IMR-90 (cell line): Measurements from ENCODE around the gene MED19. TPM values are rescaled to one million over a fixed set of nuclear protein-coding genes. Genes with fewer than 3 reads are reported as not detected.

Experiments used
- ATAC-seq: fragments of 200-7000 bp; cut with Tn5 transposase; 2 replicates; pipeline ENCODE4 v1.9.1; 2020; ENCODE audit warnings: low read depth, mild to moderate bottlenecking, moderate library complexity
- BruUV-seq: library from RNA; stranded (reverse); fragments of 400-500 nt; replicated peaks from 2 replicates; lab custom pipeline; 2021; lab: Mats Ljungman, UMichigan
- CTCF ChIA-PET: fragments of 300-600 bp; formaldehyde crosslinking; extraction: SDS; loops from one replicate; lab custom pipeline; 2021; ENCODE audit warnings: antibody characterized with exemption; lab: Yijun Ruan, JAX
- POLR2A ChIA-PET: fragments of 300-600 bp; sonication (Branson Sonifier 250); formaldehyde crosslinking; loops from one replicate; lab custom pipeline; 2022; ENCODE audit warnings: antibody characterized with exemption; ENCODE audit not compliant: unreplicated experiment; lab: Charles Lee
- DNase-seq: peaks from one replicate; pipeline ENCODE4 v3.0.0; 2013
- H2AFZ ChIP-seq: replicated peaks from 2 replicates; pipeline ENCODE3; 2013; ENCODE audit warnings: low read length, mild to moderate bottlenecking; ENCODE audit not compliant: poor library complexity
- H2AK5ac ChIP-seq: 2 replicates; pipeline ENCODE4 v1.6.1; 2013; ENCODE audit warnings: low read depth, low read length, inconsistent platforms
- H2AK9ac ChIP-seq: replicated peaks from 2 replicates; pipeline ENCODE3; 2013; ENCODE audit warnings: mild to moderate bottlenecking, low read depth, low read length, moderate library complexity; ENCODE audit not compliant: poor library complexity
- H2BK120ac ChIP-seq: 2 replicates; pipeline ENCODE4 v1.6.1; 2013; ENCODE audit warnings: low read depth, low read length, inconsistent platforms
- H2BK15ac ChIP-seq: 3 replicates; pipeline ENCODE4 v1.6.1; 2013; ENCODE audit warnings: low read depth, low read length, inconsistent platforms
- H2BK20ac ChIP-seq: 2 replicates; pipeline ENCODE4 v1.6.1; 2013; ENCODE audit warnings: low read depth, mild to moderate bottlenecking, inconsistent platforms, low read length, moderate library complexity
- H2BK5ac ChIP-seq: 2 replicates; pipeline ENCODE4 v1.6.1; 2013; ENCODE audit warnings: mild to moderate bottlenecking, low read depth, low read length, inconsistent platforms; ENCODE audit not compliant: poor library complexity, severe bottlenecking
- H3K14ac ChIP-seq: replicated peaks from 2 replicates; pipeline ENCODE4 v1.6.1; 2013; ENCODE audit warnings: low read depth, low read length, inconsistent platforms
- H3K18ac ChIP-seq: 2 replicates; pipeline ENCODE4 v1.6.1; 2013; ENCODE audit warnings: low read depth, low read length, control low read depth
- H3K23ac ChIP-seq: 2 replicates; pipeline ENCODE4 v1.6.1; 2013; ENCODE audit warnings: low read depth, low read length, inconsistent platforms
- H3K27ac ChIP-seq: 2 replicates; pipeline ENCODE4 v1.5.1; 2013; ENCODE audit warnings: mild to moderate bottlenecking, control low read depth, low read length; ENCODE audit not compliant: insufficient read depth
- H3K27me3 ChIP-seq: 2 replicates; pipeline ENCODE4 v1.6.1; 2013; ENCODE audit warnings: low read length; ENCODE audit not compliant: control insufficient read depth, insufficient read depth
- H3K36me3 ChIP-seq: 2 replicates; pipeline ENCODE4 v1.6.1; 2013; ENCODE audit warnings: low read length, mixed read lengths; ENCODE audit not compliant: control insufficient read depth, insufficient read depth
- H3K4ac ChIP-seq: 2 replicates; pipeline ENCODE4 v1.6.1; 2013; ENCODE audit warnings: low read depth, low read length, inconsistent platforms
- H3K4me1 ChIP-seq: 2 replicates; pipeline ENCODE4 v1.6.1; 2013; ENCODE audit warnings: low read length, mixed read lengths; ENCODE audit not compliant: control insufficient read depth, insufficient read depth
- H3K4me2 ChIP-seq: 2 replicates; pipeline ENCODE4 v1.6.1; 2013; ENCODE audit warnings: low read depth, mild to moderate bottlenecking, control low read depth, low read length, moderate library complexity
- H3K4me3 ChIP-seq: 2 replicates; pipeline ENCODE4 v1.5.1; 2013; ENCODE audit warnings: low read depth, mild to moderate bottlenecking, control low read depth, low read length, moderate library complexity; ENCODE audit not compliant: insufficient read depth
- H3K56ac ChIP-seq: 2 replicates; pipeline ENCODE4 v1.6.1; 2013; ENCODE audit warnings: low read length, inconsistent platforms; ENCODE audit not compliant: insufficient read depth; ENCODE audit errors: extremely low read depth
- H3K79me1 ChIP-seq, 2 experiments: 2 replicates each; pipeline ENCODE4 v1.6.1; 2013; ENCODE audit warnings: low read length in 2 of 2, inconsistent platforms in 1 of 2, low read depth in 1 of 2
- H3K9ac ChIP-seq: 2 replicates; pipeline ENCODE4 v1.6.1; 2013; ENCODE audit warnings: low read depth, low read length, control low read depth
- H3K9me1 ChIP-seq: 2 replicates; pipeline ENCODE4 v1.6.1; 2013; ENCODE audit warnings: low read length, inconsistent platforms; ENCODE audit not compliant: insufficient read depth
- H3K9me3 ChIP-seq: 2 replicates; pipeline ENCODE4 v1.6.1; 2013; ENCODE audit warnings: low read length; ENCODE audit not compliant: control insufficient read depth, insufficient read depth
- H4K20me1 ChIP-seq: 2 replicates; pipeline ENCODE4 v1.6.1; 2013; ENCODE audit warnings: low read length, inconsistent platforms; ENCODE audit not compliant: insufficient read depth
- H4K5ac ChIP-seq: 2 replicates; pipeline ENCODE4 v1.6.1; 2013; ENCODE audit warnings: mild to moderate bottlenecking, low read depth, low read length, control low read depth
- H4K8ac ChIP-seq, 2 experiments: 2 replicates each; pipeline ENCODE4 v1.6.1; 2013; ENCODE audit warnings: low read depth in 2 of 2, low read length in 2 of 2, control low read depth in 1 of 2, inconsistent platforms in 1 of 2
- H4K91ac ChIP-seq: 2 replicates; pipeline ENCODE4 v1.6.1; 2013; ENCODE audit warnings: low read depth, low read length, inconsistent platforms; ENCODE audit not compliant: insufficient read depth
- FOS ChIP-seq: fragments of 150-350 bp; IDR thresholded peaks from 2 replicates; pipeline ENCODE4 v1.6.1; 2016; ENCODE audit warnings: low read depth, low read length
- MAZ ChIP-seq: IDR thresholded peaks from 2 replicates; pipeline ENCODE4 v1.6.1; 2012; ENCODE audit warnings: low read depth, mild to moderate bottlenecking, low read length, improper control_type of control experiment, moderate library complexity, borderline replicate concordance
- NFE2L2 ChIP-seq: fragments of 150-350 bp; IDR thresholded peaks from 2 replicates; pipeline ENCODE4 v1.6.1; 2016; ENCODE audit warnings: low read depth, mild to moderate bottlenecking, low read length
- dilution Hi-C: fragments of 300-500 bp; cut with HindIII; formaldehyde crosslinking; loops from one replicate; pipeline ENCODE4 v1.14.3; 2018; ENCODE audit warnings: low sequenced_read_pairs; ENCODE audit not compliant: unreplicated experiment
- in situ Hi-C: fragments of 300-500 bp; cut with MboI; formaldehyde crosslinking; loops from 3 replicates; pipeline ENCODE4 v1.14.3; 2019; ENCODE audit warnings: low sequenced_read_pairs, inconsistent platforms, mixed read lengths
- intact Hi-C: fragments of 100-400 bp; cut with micrococcal nuclease; formaldehyde crosslinking; loops from 2 replicates; pipeline ENCODE4 v1.10.0; 2022
- polyA plus RNA-seq, 3 experiments: library from polyadenylated mRNA; depleted of rRNA; stranded (reverse); fragments of >200 nt; gene quantifications; 2 replicates each; pipeline ENCODE4 v1.2.3, GENCODE V29; 2012; ENCODE audit warnings: low replicate concordance in 1 of 3
- total RNA-seq: library from RNA; depleted of rRNA; stranded (reverse); fragments of >200 nt; gene quantifications from 2 replicates; pipeline ENCODE4 v1.2.3, GENCODE V29; 2012
- TF ChIP-seq, protein P1 (sequence below): fragments of 150-350 bp; IDR thresholded peaks from 2 replicates; pipeline ENCODE4 v1.6.1; 2016; ENCODE audit warnings: low read depth, mild to moderate bottlenecking, low read length, moderate library complexity, borderline replicate concordance

Gene MED19
- total and polyA plus RNA-seq, 2 of the 4 experiments (the other 2 are of a cell fraction): 14.0 to 35.0 TPM

GRCh38 chr11:57675176-57675941, 36.7 kb downstream of the MED19 start (continued):
- TF ChIP-seq, protein P1, sequence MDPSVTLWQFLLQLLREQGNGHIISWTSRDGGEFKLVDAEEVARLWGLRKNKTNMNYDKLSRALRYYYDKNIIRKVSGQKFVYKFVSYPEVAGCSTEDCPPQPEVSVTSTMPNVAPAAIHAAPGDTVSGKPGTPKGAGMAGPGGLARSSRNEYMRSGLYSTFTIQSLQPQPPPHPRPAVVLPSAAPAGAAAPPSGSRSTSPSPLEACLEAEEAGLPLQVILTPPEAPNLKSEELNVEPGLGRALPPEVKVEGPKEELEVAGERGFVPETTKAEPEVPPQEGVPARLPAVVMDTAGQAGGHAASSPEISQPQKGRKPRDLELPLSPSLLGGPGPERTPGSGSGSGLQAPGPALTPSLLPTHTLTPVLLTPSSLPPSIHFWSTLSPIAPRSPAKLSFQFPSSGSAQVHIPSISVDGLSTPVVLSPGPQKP: no peak

DNA sequence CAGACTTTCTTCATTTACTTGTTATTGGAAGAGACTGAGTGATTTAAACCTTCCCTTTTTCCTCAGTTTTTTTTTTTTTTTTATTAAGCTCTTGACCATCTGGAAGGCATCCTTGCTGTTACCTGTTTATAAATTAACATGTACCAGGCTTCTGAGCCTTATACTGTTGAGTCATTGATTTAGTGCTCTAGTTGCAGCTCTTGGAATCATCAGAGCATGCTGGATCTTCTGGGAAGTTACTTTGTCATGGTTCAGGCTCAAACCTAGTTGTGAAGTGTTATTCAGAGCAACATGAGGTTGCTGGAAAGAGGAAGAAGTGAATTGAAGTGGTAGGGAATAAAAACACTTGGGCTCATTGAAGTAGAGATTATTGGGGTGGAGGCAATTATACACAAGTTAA, 37.8 kb downstream of the MED19 start:
- intact Hi-C loops: no loop called here

More for the DNA sequence above, 37.8 kb downstream of the MED19 start:
- Histone ChIP-seq H4K5ac (no peak overlapping the region), H3K9me1 (0 out of 2 replicates have a peak, but pooled peaks cover 3% of the 10 kb centered on the region), H2AK5ac (no peak overlapping the region), H3K14ac (no peak overlapping the region), H3K18ac (no peak overlapping the region), H2BK5ac (no peak overlapping the region), H3K27ac (no peak overlapping the region), H3K23ac (no peak overlapping the region; the same call in 1 of the 2 replicates), H3K4ac (no peak overlapping the region), H2BK15ac (no peak overlapping the region), H4K8ac (no peak overlapping the region), H3K79me1 (peaks cover 27 to 63% of the 10 kb centered on the region in 2 experiments), H3K4me3 (no peak overlapping the region), H3K36me3 (peaks cover 23% of the 10 kb centered on the region), H3K56ac (no peak overlapping the region), H4K91ac (no peak overlapping the region), H3K9ac (no peak overlapping the region), H2AFZ (no peak overlapping the region), H3K9me3 (no peaks in the 10 kb centered on the region), H3K27me3 (no peaks in the 10 kb centered on the region), H4K20me1 (peaks cover 38% of the 10 kb centered on the region), H3K4me2 (no peak overlapping the region), H2AK9ac (no peak overlapping the region), H2BK120ac (no peak overlapping the region), H2BK20ac (no peak overlapping the region), H3K4me1 (no peaks in the 10 kb centered on the region; the same call in none of the 2 replicates)
- ATAC-seq (no peak), DNase-seq (no peak)
- dilution Hi-C loops: no loop called here
- in situ Hi-C loops: no loop called here
- TF ChIP-seq MAZ: no peak
- TF ChIP-seq FOS: no peak
- TF ChIP-seq NFE2L2: no peak
- POLR2A ChIA-PET: no interaction called here
- no TSS peak for BruUV-seq
- CTCF ChIA-PET: interaction anchor here (0.6 to 1.1 kb wide), 2 partner anchors 115 to 181 kb away, joined by 3 to 4 read pairs; no protein-coding TSS in a partner anchor
